HFFc6 (cell line): Measurements from ENCODE around the gene DND1. TPM values are rescaled to one million over a fixed set of nuclear protein-coding genes. Genes with fewer than 3 reads are reported as not detected.
A peak's percentile ranks its signal among the peaks of the same experiment; 100 is the strongest.

Source experiments
- DNase-seq: peaks from one replicate; pipeline ENCODE4 v3.0.0-alpha.2; 2018
- H3K27ac Mint-ChIP-seq: 2 replicates; pipeline ENCODE4 v1.8.0; 2020; ENCODE audit warnings: mild to moderate bottlenecking, mixed read lengths
- H3K27me3 Mint-ChIP-seq: 2 replicates; pipeline ENCODE4 v1.8.0; 2021; ENCODE audit warnings: mild to moderate bottlenecking, moderate library complexity, mixed read lengths; ENCODE audit not compliant: insufficient read depth
- H3K36me3 Mint-ChIP-seq: 2 replicates; pipeline ENCODE4 v1.8.0; 2021; ENCODE audit warnings: low read depth, mixed read lengths
- H3K4me1 Mint-ChIP-seq: 2 replicates; pipeline ENCODE4 v1.8.0; 2020; ENCODE audit warnings: low read depth, mixed read lengths
- H3K4me3 Mint-ChIP-seq: 2 replicates; pipeline ENCODE4 v1.8.0; 2020; ENCODE audit warnings: mild to moderate bottlenecking, moderate library complexity, mixed read lengths
- H3K9me3 Mint-ChIP-seq: 2 replicates; pipeline ENCODE4 v1.8.0; 2020; ENCODE audit warnings: mild to moderate bottlenecking, mixed read lengths
- total RNA-seq, 6 experiments: library from RNA; stranded (reverse); fragmentation: NEBNext Ultra II Directional; extraction: Animal tissue kit (Norgen Biotek cat#: 25700); gene quantifications; 2 replicates in 1 of 6; 3 replicates in 5 of 6; pipeline ENCODE4 v1.2.3, GENCODE V29; 2021
- TF ChIP-seq, protein P1 (sequence below): fragments of 200-600 bp; sonication (generic); IDR thresholded peaks from 2 replicates; pipeline ENCODE4 v1.5.0; 2021; ENCODE audit warnings: antibody characterized with exemption, mild to moderate bottlenecking

Gene DND1
- total RNA-seq, 6 experiments from 2014 or later, result 0.26 to 0.59 (median 0.41) TPM

DNA sequence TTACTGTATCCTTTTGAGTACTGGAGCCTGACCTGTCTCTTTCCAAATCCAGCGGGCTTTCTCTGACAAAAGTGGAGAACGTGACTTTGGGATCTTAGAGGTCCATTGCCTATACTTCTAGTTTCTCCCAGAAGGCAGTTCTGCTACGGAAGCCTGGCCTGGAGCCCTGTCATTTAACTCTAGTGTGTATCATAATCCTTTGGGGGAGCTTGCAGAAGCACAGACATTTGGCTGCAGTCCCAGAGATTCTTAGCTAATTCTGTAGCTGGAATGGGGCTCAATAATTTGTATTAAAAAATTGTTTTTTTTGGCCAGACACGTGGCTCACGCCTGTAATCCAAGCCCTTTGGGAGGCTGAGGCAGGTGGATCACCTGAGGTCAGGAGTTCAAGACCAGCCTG lies 20.9 kb upstream of the DND1 start:
- Mint-ChIP-seq H3K4me3 (no peak overlapping the region), H3K27me3 (no peaks in the 10 kb centered on the region), H3K9me3 (no peaks in the 10 kb centered on the region), H3K27ac (no peak overlapping the region), H3K36me3 (peaks cover 41% of the 10 kb centered on the region), H3K4me1 (peaks cover 35% of the 10 kb centered on the region)
- TF ChIP-seq, protein P1, sequence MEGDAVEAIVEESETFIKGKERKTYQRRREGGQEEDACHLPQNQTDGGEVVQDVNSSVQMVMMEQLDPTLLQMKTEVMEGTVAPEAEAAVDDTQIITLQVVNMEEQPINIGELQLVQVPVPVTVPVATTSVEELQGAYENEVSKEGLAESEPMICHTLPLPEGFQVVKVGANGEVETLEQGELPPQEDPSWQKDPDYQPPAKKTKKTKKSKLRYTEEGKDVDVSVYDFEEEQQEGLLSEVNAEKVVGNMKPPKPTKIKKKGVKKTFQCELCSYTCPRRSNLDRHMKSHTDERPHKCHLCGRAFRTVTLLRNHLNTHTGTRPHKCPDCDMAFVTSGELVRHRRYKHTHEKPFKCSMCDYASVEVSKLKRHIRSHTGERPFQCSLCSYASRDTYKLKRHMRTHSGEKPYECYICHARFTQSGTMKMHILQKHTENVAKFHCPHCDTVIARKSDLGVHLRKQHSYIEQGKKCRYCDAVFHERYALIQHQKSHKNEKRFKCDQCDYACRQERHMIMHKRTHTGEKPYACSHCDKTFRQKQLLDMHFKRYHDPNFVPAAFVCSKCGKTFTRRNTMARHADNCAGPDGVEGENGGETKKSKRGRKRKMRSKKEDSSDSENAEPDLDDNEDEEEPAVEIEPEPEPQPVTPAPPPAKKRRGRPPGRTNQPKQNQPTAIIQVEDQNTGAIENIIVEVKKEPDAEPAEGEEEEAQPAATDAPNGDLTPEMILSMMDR, result no peak
- no peak for DNase-seq

DNA sequence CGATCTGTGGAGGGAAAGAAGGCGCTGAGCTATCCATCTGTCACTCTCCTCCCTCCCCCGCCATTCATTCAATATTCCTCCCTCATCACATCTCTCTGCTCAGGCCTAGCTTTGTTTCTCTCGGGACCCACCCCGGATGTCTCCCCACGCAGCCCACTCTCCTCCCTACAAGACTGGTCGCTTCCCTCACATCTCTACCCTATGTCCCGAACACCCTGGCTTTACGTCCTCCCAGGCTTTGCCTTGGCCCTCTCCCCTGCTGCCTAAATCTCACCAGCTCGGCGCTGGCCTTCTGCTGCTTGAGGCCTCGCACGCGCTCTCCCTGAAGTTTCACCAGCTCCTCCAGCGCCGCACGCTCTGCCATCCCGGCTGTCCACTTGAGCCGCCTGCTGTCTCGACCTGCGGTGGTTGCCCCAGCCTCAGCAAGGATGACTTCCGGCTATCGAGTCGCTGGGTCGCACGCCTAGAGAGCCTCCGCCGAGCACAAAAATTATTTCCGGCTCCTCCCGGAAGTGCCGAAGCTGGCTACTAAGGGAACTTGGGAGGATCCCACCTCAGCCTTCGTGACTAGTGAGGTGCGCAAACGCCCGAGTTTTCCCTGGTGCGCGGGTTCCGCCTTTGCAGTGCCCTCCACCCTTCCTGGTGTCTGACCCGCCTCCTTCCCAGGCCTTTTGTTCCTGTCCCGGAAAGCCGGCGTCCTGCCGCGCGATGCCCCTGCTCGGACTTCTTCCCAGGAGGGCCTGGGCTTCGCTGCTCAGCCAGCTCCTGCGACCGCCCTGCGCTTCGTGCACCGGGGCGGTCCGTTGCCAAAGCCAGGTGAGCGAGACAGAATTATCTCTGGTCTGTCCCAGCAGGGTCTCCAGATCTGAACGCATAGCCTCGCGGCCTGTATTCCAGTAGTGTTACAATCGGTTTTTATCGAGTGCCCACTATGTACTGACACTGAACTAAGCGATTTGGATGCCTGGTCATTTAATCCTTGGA lies 17.9 kb upstream of the DND1 start, which contains the start of the genes HARS1 and HARS2:
Gene HARS1, minus strand, starts transcription at position 430 of the 984 bp plus-strand sequence. Its CDS starts 66 bp downstream, at position 364.
Gene HARS2, plus strand, starts transcription at position 515 of the 984 bp plus-strand sequence. Its CDS starts 194 bp downstream, at position 709.
- TF ChIP-seq, protein P1, result no peak
- peak within 1 kb of the TSS; percentile 95 for H3K27ac Mint-ChIP-seq

DNA sequence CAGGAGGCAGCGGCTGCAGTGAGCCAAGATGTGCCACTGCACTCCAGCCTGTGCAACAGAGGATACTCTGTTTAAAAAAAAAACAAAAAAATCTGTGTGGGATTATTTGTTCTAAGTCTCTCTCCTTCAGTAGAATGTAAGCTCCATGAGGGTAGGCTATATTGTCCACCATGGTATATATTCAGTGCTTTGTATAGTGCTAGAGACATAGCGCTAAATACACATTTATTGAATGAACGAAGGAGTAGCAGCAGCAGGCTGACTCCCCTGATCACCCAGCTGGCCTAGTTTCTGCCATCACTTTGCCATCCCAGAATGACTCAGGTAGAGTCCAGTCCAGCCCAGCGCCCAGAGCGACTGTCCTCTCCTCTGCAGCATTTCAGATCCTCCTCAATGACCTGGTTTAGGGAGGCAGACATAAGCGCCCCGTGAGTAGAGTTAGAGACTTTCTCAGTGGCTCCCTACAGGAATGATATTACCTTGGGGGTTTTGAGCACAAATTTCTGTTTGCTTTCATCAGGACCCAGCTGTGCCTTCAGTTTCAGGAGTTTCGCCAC lies 17.1 kb upstream of the DND1 start:
- H3K4me3 Mint-ChIP-seq, result peak overlapping the region; percentile 97
- H3K27ac Mint-ChIP-seq, result peak overlapping the region; percentile 95
- H3K27me3 Mint-ChIP-seq, result no peaks in the 10 kb centered on the region
- no peaks in the 10 kb centered on the region for H3K9me3 Mint-ChIP-seq
- TF ChIP-seq, protein P1, result no peak
- peaks cover 24% of the 10 kb centered on the region for H3K36me3 Mint-ChIP-seq
- DNase-seq, result no peak
- H3K4me1 Mint-ChIP-seq, result peaks cover 44% of the 10 kb centered on the region

More for the DNA sequence above, 17.9 kb upstream of the DND1 start, which contains the start of the genes HARS1 and HARS2:
- Mint-ChIP-seq H3K27me3 (no peaks in the 10 kb centered on the region), H3K4me3 (peak within 1 kb of the TSS; percentile 97), H3K36me3 (peaks cover 24% of the 10 kb centered on the region), H3K4me1 (peaks cover 44% of the 10 kb centered on the region), H3K9me3 (no peaks in the 10 kb centered on the region)
- DNase-seq, result peak; percentile 98

DNA sequence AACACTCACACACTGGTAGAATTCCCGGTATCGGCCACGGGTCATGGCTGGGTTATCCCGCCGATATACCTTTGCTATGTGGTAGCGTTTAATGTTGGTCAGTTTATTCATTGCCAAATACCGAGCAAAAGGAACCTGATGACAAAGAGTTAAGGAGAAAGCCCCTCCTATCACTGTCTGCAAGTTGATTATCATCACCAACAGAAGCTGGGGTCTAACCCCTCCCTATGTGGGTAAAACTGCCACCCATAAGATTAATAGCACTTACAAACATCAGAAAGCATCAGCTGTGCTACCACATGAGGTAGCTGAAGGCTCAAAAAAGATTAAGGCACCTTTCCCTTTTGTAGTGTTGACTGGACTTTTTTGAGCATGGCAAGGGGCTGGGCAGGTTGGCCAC lies 5.6 kb upstream of the DND1 start:
- peaks cover 9% of the 10 kb centered on the region; the same call in 1 of the 2 replicates for H3K36me3 Mint-ChIP-seq
- H3K27me3 Mint-ChIP-seq, result no peaks in the 10 kb centered on the region; the same call in 1 of the 2 replicates
- DNase-seq, result no peak
- H3K27ac Mint-ChIP-seq, result no peak overlapping the region
- no peaks in the 10 kb centered on the region for H3K9me3 Mint-ChIP-seq
- TF ChIP-seq, protein P1, result no peak
- H3K4me3 Mint-ChIP-seq, result no peak overlapping the region
- no peaks in the 10 kb centered on the region for H3K4me1 Mint-ChIP-seq

DNA sequence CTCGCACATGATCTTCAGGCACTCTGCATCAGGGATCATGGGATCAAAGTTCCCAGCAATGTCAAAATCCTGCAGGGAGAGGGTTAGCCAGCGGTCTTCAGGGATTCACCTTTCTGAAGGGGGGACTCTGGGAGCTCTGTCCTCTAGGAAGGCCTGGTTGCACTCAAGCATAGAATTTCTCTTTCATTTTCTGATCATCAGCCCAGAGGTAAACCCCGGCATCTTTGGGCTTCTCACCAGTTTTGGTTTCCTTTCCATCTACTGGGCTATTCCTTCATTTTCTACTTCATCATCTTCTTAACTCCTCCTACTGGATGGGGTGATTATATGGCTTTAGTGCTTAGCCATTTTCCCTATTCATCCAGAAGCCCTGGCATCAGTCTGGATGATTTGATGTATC lies 4.6 kb upstream of the DND1 start:
- Mint-ChIP-seq H3K9me3 (no peaks in the 10 kb centered on the region), H3K27me3 (no peaks in the 10 kb centered on the region; the same call in 1 of the 2 replicates), H3K4me1 (no peaks in the 10 kb centered on the region), H3K4me3 (no peak overlapping the region), H3K27ac (no peak overlapping the region), H3K36me3 (peaks cover 5% of the 10 kb centered on the region; the same call in 1 of the 2 replicates)
- TF ChIP-seq, protein P1, result no peak
- no peak for DNase-seq
